GM10266 (cell line): Measurements from ENCODE around the gene ZNF664.

Experiments used
- DNase-seq: peaks from one replicate; pipeline ENCODE4 v3.0.0; 2012; ENCODE audit errors: extremely low spot score
- CTCF ChIP-seq: IDR thresholded peaks from 2 replicates; pipeline ENCODE4 v1.5.1; 2012; ENCODE audit warnings: mild to moderate bottlenecking, low read depth; ENCODE audit not compliant: control insufficient read depth, insufficient read depth; ENCODE audit errors: missing control alignments

Gene ZNF664

GRCh38 chr12:124035163-124035562 is 62.1 kb downstream of the ZNF664 start:
- DNase-seq: no peak
- no peak for TF ChIP-seq CTCF

GRCh38 chr12:124036171-124036598 is 63.2 kb downstream of the ZNF664 start:
- TF ChIP-seq CTCF: no peak
- no peak for DNase-seq

GRCh38 chr12:124036657-124037109 is 63.7 kb downstream of the ZNF664 start:
- peak; percentile 88 for TF ChIP-seq CTCF
- peak; percentile 69 for DNase-seq

- no peak for DNase-seq
These were observed 64.3 kb downstream of the ZNF664 start for GRCh38 chr12:124037331-124037730.

GRCh38 chr12:124039276-124039675 is 66.3 kb downstream of the ZNF664 start:
- no peak for DNase-seq
- no peak for TF ChIP-seq CTCF

More at GRCh38 chr12:124037331-124037730, 64.3 kb downstream of the ZNF664 start:
- TF ChIP-seq CTCF: no peak

GRCh38 chr12:124040291-124040690 is 67.3 kb downstream of the ZNF664 start:
- TF ChIP-seq CTCF: no peak
- no peak for DNase-seq

GRCh38 chr12:124040737-124041136 is 67.7 kb downstream of the ZNF664 start:
- no peak for DNase-seq

More at GRCh38 chr12:124040737-124041136, 67.7 kb downstream of the ZNF664 start:
- TF ChIP-seq CTCF: no peak
